ENCODE data around the gene FZD4.

DNA sequence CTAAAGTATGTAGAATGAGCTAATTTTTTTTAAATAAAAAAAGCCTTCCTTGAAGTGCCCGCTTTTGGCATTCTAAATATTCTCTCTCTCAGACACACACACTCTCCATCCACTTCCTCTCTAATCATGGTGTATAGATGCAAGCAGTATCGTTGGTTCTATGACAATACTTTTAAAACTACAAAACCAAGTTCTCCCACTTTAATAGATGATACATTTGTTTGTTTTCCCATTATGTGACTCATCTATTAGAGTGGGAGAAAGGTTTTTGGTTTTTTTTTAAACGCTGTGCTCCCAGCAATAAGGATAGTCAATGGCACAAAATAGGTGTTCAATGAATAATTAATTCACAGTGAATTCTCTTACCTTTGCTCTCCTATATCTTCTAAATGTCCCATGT, 44.6 kb downstream of the FZD4 start:
- TF ChIP-seq, protein P1, sequence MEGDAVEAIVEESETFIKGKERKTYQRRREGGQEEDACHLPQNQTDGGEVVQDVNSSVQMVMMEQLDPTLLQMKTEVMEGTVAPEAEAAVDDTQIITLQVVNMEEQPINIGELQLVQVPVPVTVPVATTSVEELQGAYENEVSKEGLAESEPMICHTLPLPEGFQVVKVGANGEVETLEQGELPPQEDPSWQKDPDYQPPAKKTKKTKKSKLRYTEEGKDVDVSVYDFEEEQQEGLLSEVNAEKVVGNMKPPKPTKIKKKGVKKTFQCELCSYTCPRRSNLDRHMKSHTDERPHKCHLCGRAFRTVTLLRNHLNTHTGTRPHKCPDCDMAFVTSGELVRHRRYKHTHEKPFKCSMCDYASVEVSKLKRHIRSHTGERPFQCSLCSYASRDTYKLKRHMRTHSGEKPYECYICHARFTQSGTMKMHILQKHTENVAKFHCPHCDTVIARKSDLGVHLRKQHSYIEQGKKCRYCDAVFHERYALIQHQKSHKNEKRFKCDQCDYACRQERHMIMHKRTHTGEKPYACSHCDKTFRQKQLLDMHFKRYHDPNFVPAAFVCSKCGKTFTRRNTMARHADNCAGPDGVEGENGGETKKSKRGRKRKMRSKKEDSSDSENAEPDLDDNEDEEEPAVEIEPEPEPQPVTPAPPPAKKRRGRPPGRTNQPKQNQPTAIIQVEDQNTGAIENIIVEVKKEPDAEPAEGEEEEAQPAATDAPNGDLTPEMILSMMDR (IDR thresholded peaks at IDR 0.05), result no peak
- TF ChIP-seq POLR2A (IDR thresholded peaks at IDR 0.05), result no peak
- no peak for TF ChIP-seq POLR2AphosphoS5 (IDR thresholded peaks at IDR 0.05)

Measured in prostate gland (tissue), 2 donors.